Measurements from ENCODE around the gene CATSPERD.

Gene CATSPERD

GRCh38 chr19:5809053-5809452 lies 88.6 kb downstream of the CATSPERD start:
- H3K4me3 ChIP-seq (ENCODE audit: low read depth, low read length) = no peak overlapping the region
- TF ChIP-seq, protein P1, sequence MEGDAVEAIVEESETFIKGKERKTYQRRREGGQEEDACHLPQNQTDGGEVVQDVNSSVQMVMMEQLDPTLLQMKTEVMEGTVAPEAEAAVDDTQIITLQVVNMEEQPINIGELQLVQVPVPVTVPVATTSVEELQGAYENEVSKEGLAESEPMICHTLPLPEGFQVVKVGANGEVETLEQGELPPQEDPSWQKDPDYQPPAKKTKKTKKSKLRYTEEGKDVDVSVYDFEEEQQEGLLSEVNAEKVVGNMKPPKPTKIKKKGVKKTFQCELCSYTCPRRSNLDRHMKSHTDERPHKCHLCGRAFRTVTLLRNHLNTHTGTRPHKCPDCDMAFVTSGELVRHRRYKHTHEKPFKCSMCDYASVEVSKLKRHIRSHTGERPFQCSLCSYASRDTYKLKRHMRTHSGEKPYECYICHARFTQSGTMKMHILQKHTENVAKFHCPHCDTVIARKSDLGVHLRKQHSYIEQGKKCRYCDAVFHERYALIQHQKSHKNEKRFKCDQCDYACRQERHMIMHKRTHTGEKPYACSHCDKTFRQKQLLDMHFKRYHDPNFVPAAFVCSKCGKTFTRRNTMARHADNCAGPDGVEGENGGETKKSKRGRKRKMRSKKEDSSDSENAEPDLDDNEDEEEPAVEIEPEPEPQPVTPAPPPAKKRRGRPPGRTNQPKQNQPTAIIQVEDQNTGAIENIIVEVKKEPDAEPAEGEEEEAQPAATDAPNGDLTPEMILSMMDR (IDR thresholded peaks at IDR 0.05; ENCODE audit: low read depth, low read length) = no peak

- TF ChIP-seq, protein P1 (IDR thresholded peaks at IDR 0.05; ENCODE audit: low read depth, low read length) = no peak
- H3K4me3 ChIP-seq (ENCODE audit: low read depth, low read length) = no peak overlapping the region
Measured at GRCh38 chr19:5809469-5809868, 89.0 kb downstream of the CATSPERD start.

GRCh38 chr19:5811117-5811516 lies 90.7 kb downstream of the CATSPERD start:
- TF ChIP-seq, protein P1 (IDR thresholded peaks at IDR 0.05; ENCODE audit: low read depth, low read length) = no peak
- H3K4me3 ChIP-seq (ENCODE audit: low read depth, low read length) = no peak overlapping the region

- no peak overlapping the region for H3K4me3 ChIP-seq (ENCODE audit: low read depth, low read length)
- TF ChIP-seq, protein P1 (IDR thresholded peaks at IDR 0.05; ENCODE audit: low read depth, low read length) = no peak
Measured at GRCh38 chr19:5814123-5814851, 93.8 kb downstream of the CATSPERD start.

DNA sequence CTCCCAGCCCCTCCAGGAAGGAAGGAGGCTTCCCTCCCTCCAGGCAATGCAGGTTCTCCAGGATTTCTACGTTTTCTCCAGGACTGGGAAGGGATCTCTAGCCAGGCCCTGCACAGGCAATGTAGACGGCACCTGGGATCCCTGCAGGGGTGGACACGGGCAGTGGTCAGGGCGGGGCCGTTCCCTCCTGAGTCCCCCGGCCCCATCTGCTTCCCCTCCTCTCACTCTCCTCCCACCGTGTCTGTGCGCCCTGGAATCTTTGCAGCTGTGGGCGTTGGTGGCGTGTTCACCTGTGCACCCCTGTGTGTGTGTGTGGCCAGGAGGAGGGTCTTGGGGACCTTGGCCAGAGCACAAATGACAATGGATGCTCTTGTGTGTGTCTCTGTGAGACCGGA lies 94.4 kb downstream of the CATSPERD start:
- no peak overlapping the region for H3K4me3 ChIP-seq (ENCODE audit: low read depth, low read length)
- TF ChIP-seq, protein P1 (IDR thresholded peaks at IDR 0.05; ENCODE audit: low read depth, low read length) = no peak

DNA sequence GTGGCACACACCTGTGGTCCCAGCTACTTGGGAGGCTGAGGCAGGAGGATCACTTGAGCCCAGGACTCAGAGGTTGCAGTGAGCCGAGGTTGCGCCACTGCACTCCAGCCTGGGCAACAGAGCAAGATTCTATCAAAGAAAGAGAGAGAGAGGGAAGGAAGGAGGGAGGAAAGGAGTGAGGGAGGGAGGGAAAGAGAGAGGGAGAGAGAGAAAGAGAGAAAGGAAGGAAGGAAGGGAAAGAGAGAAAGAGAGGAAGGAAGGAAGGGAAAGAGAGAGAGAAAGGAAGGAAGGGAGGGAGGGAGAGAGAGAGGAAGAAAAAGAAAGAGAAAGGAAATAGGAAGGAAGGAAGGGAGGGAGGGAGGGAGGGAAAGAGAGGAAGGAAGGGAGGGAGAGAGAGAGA lies 96.8 kb downstream of the CATSPERD start:
- TF ChIP-seq, protein P1 (IDR thresholded peaks at IDR 0.05; ENCODE audit: low read depth, low read length) = no peak

DNA sequence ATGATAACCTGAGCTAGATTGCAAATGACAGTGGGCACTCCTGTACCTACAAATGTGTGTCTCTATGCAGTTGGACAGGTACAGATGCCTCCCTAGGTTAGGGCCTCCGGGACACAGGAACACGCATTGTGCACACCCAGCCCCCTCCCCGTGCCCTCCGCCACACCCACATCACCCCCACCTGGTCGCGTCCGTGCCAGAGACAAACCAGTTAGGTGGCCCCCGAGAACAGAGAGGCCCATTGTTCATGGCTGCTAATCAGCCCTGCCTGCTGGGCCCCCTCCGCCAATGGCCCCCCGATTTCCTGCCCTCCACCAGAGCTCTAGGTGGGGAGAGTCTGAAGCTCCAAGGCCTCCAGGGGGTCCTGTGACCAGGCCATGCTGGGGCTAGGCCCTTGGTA lies 98.2 kb downstream of the CATSPERD start:
- no peak overlapping the region for H3K4me3 ChIP-seq (ENCODE audit: low read depth, low read length)
- TF ChIP-seq, protein P1 (IDR thresholded peaks at IDR 0.05; ENCODE audit: low read depth, low read length) = no peak

More for the DNA sequence above, 96.8 kb downstream of the CATSPERD start:
- no peak overlapping the region for H3K4me3 ChIP-seq (ENCODE audit: low read depth, low read length)
